HepG2 (cell line): ENCODE results near the gene ABCC2.

Experiments
- GATAD2A ChIP-seq: IDR thresholded peaks from 2 replicates; pipeline ENCODE4 v1.6.1; 2016
- KDM1A ChIP-seq: IDR thresholded peaks from 2 replicates; pipeline ENCODE4 v1.6.1; 2016; ENCODE audit warnings: missing compliant biosample characterization
- MXI1 ChIP-seq: IDR thresholded peaks from 3 replicates; pipeline ENCODE4 v1.6.1; 2012; ENCODE audit warnings: low read depth, low read length, inconsistent platforms, borderline replicate concordance
- POLR2A ChIP-seq, 2 experiments: IDR thresholded peaks; 2 replicates each; pipeline ENCODE4 v1.6.1; 2011; ENCODE audit warnings: low read depth in 2 of 2, low read length in 2 of 2, mild to moderate bottlenecking in 1 of 2, moderate library complexity in 1 of 2; ENCODE audit not compliant: insufficient read depth in 1 of 2
- RBAK ChIP-seq: sonication (generic); formaldehyde crosslinking; IDR thresholded peaks from 2 replicates; pipeline ENCODE4 v1.5.1; 2020; ENCODE audit warnings: mild to moderate bottlenecking, missing genetic modification reagents
- SRSF1 ChIP-seq: fragments of 200-400 bp; formaldehyde crosslinking; optimal IDR thresholded peaks from 2 replicates; pipeline ENCODE3; 2017; ENCODE audit warnings: mild to moderate bottlenecking, low read depth, low read length, moderate library complexity
- TP53 ChIP-seq: sonication (generic); formaldehyde crosslinking; conservative IDR thresholded peaks from 2 replicates; pipeline ENCODE4 v1.4.0; 2020; ENCODE audit warnings: missing genetic modification reagents
- ZFX ChIP-seq: sonication (generic); formaldehyde crosslinking; IDR thresholded peaks from 2 replicates; pipeline ENCODE4 v1.4.0; 2020; ENCODE audit warnings: mild to moderate bottlenecking, low read depth, missing genetic modification reagents, moderate library complexity
- ZNF713 ChIP-seq: sonication (generic); formaldehyde crosslinking; IDR thresholded peaks from 2 replicates; pipeline ENCODE4 v1.4.0; 2020; ENCODE audit warnings: mild to moderate bottlenecking, missing genetic modification reagents
- TF ChIP-seq, protein P1 (sequence below): sonication (generic); formaldehyde crosslinking; IDR thresholded peaks from 2 replicates; pipeline ENCODE4 v1.5.0; 2020; ENCODE audit warnings: mild to moderate bottlenecking, missing genetic modification reagents, moderate library complexity

DNA sequence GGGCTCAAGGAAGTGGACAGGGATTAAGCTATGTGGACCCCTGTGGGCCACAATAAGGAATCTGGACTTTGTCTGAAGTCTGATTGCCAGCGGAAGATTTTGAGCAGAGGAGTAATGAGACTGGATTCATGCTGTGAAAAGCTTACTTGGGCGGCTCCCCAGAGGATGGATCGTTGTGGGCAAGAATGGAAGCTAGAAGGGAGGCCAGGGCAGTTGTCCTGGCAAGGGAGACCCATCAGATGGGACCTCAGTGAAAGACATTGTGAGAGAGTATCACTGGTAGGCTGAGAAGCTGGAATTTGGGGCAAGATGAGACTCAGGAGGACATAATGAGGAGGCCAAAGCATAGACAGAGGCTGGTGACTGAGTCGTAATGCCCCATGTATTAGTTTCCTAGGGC lies 15.6 kb downstream of the ABCC2 start:
- TF ChIP-seq TP53 (CRISPR knock-in tag) (no peak), RBAK (CRISPR knock-in tag) (no peak), MXI1 (no peak), POLR2A (IDR thresholded peaks at IDR 0.05; ENCODE audit: insufficient read depth in 1 of 2, low read depth in 2 of 2, low read length in 2 of 2) (0 out of 4 replicates have a peak, but pooled peaks of 1 of the 2 experiments have one; percentile 25), KDM1A (CRISPR knock-in tag) (no peak), SRSF1 (no peak), GATAD2A (CRISPR knock-in tag) (no peak), ZFX (CRISPR knock-in tag) (no peak), ZNF713 (no peak)
- TF ChIP-seq, protein P1, sequence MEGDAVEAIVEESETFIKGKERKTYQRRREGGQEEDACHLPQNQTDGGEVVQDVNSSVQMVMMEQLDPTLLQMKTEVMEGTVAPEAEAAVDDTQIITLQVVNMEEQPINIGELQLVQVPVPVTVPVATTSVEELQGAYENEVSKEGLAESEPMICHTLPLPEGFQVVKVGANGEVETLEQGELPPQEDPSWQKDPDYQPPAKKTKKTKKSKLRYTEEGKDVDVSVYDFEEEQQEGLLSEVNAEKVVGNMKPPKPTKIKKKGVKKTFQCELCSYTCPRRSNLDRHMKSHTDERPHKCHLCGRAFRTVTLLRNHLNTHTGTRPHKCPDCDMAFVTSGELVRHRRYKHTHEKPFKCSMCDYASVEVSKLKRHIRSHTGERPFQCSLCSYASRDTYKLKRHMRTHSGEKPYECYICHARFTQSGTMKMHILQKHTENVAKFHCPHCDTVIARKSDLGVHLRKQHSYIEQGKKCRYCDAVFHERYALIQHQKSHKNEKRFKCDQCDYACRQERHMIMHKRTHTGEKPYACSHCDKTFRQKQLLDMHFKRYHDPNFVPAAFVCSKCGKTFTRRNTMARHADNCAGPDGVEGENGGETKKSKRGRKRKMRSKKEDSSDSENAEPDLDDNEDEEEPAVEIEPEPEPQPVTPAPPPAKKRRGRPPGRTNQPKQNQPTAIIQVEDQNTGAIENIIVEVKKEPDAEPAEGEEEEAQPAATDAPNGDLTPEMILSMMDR (CRISPR knock-in tag) = no peak
